ENCODE measurements around the gene DUS4L.

DUS4L gene, protein sequence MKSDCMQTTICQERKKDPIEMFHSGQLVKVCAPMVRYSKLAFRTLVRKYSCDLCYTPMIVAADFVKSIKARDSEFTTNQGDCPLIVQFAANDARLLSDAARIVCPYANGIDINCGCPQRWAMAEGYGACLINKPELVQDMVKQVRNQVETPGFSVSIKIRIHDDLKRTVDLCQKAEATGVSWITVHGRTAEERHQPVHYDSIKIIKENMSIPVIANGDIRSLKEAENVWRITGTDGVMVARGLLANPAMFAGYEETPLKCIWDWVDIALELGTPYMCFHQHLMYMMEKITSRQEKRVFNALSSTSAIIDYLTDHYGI

DNA sequence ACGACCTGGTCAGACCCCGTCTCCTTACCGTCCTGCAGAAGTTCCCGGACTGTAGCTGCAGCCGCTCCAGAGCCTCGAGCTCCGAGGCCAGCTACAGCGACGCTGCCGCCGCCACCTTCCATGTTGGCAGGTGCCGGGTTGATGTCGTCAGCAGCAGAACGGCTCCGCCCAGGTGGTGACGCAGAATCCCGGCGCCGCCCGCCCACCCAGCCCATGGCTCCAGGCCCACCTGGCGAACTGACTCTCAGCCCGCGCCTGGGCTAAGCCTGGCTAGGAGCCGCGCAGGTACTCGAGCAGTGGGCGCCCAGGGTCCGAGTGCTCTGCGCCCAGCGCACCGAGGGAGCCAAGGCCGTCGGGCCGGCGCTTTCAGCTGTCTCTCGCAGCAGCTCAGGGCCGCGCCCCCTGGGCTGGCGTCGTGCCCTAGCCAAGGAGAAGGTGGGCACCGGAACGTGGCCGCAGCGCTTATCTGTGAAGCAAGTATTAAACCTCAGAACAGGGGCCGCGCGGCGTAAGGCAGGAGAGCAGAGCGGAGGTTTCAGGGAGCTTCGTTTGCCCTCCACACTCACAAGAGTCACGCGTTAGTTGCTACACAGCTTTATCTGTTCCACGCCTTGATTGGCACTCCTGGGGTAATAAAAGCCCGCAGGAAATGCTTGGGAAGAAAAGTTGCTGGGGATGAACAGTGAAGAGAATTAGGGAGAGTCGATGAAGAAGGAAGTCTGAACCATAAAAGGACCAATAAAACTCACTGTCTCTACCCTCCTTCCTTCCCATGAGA lies at the start of gene DUS4L, which contains the start of gene COG5:
Gene DUS4L (plus strand): TSS at position 197 of the 778 bp plus-strand sequence. CDS start 3,100 bp downstream, outside the sequence.
Gene COG5 (minus strand): TSS at position 146 of the 778 bp plus-strand sequence. CDS start 24 bp downstream, at position 122.
- peak; percentile 87 for DNase-seq
- Mint-ChIP-seq H3K27me3 (ENCODE audit: low read depth, poor library complexity) (no peaks in the 10 kb centered on the region), H3K36me3 (ENCODE audit: low read depth) (peaks cover 17% of the 10 kb centered on the region), H3K27ac (peak within 1 kb of the TSS; percentile 79), H3K4me3 (peak within 1 kb of the TSS; percentile 90), H3K9me3 (no peaks in the 10 kb centered on the region), H3K4me1 (peaks cover 46% of the 10 kb centered on the region)
- TF ChIP-seq, protein P1, sequence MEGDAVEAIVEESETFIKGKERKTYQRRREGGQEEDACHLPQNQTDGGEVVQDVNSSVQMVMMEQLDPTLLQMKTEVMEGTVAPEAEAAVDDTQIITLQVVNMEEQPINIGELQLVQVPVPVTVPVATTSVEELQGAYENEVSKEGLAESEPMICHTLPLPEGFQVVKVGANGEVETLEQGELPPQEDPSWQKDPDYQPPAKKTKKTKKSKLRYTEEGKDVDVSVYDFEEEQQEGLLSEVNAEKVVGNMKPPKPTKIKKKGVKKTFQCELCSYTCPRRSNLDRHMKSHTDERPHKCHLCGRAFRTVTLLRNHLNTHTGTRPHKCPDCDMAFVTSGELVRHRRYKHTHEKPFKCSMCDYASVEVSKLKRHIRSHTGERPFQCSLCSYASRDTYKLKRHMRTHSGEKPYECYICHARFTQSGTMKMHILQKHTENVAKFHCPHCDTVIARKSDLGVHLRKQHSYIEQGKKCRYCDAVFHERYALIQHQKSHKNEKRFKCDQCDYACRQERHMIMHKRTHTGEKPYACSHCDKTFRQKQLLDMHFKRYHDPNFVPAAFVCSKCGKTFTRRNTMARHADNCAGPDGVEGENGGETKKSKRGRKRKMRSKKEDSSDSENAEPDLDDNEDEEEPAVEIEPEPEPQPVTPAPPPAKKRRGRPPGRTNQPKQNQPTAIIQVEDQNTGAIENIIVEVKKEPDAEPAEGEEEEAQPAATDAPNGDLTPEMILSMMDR (IDR thresholded peaks at IDR 0.05), result no peak

DNA sequence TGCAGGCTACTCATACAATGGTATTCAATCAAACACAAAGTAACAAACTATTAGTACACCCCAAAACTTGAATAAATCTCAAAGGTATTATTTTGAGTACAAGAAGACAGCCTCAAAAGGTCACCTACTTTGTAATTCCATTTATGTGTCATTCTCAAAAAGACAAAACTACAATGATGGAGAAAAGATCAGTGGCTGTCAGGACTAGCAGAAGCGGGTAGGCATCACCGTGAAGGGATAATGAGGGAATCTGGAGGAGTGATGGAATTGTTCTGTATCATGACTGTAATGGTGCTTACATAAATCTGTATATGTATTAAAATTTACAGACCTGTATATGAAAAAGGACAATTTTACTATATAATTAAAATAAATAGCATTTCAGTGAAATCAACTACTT lies 37.1 kb upstream of the DUS4L start:
- no peak overlapping the region for H3K4me3 Mint-ChIP-seq
- H3K4me1 Mint-ChIP-seq, result no peaks in the 10 kb centered on the region
- TF ChIP-seq, protein P1 (IDR thresholded peaks at IDR 0.05), result no peak
- DNase-seq, result no peak
- H3K27me3 Mint-ChIP-seq (ENCODE audit: low read depth, poor library complexity), result no peaks in the 10 kb centered on the region
- no peak overlapping the region for H3K27ac Mint-ChIP-seq
- H3K36me3 Mint-ChIP-seq (ENCODE audit: low read depth), result peaks cover 55% of the 10 kb centered on the region
- peaks cover 11% of the 10 kb centered on the region for H3K9me3 Mint-ChIP-seq

DNA sequence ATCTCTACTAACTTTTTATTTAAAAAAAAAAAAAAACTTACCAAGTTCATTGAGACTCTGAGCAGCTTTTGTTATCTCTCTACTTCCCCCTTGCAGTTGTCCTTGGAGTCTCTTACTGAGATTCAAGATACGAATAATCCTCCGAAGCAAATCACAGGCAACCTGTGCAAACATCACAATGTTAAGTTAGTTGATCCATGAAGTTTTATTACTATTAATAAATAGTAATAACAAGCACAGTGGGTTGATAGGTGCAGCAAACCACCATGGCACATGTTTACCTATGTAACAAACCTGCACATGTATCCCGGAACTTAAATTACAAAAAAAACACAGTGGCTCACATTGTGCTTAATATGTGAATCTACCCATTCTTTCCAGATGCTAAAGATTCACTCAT lies 36.6 kb upstream of the DUS4L start:
- Mint-ChIP-seq H3K36me3 (ENCODE audit: low read depth) (peaks cover 49% of the 10 kb centered on the region), H3K27me3 (ENCODE audit: low read depth, poor library complexity) (no peaks in the 10 kb centered on the region), H3K27ac (no peak overlapping the region), H3K9me3 (peaks cover 6% of the 10 kb centered on the region), H3K4me1 (no peaks in the 10 kb centered on the region), H3K4me3 (no peak overlapping the region)
- TF ChIP-seq, protein P1 (IDR thresholded peaks at IDR 0.05), result no peak
- no peak for DNase-seq

DNA sequence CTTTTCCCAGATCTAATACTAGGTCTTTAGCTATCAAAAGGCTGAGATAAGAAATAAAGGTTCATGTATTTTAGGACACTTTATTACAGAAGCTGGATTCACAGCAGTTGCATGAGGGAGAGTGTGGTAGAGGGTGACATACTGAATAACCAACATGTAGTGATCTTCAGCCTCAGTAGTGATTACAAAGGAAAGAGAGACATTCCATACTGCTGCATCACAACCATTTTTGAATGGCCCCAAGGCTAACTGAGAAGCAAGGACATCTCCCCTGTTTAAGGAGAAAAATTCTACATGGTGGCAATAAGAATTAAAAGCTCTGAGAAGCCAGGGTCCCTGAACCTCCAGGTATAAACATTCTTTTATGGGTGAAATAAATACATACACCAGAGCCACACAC lies 35.3 kb upstream of the DUS4L start:
- Mint-ChIP-seq H3K27ac (no peak overlapping the region), H3K4me1 (no peaks in the 10 kb centered on the region), H3K4me3 (no peak overlapping the region), H3K36me3 (ENCODE audit: low read depth) (peaks cover 48% of the 10 kb centered on the region), H3K9me3 (no peaks in the 10 kb centered on the region), H3K27me3 (ENCODE audit: low read depth, poor library complexity) (no peaks in the 10 kb centered on the region)
- no peak for DNase-seq
- TF ChIP-seq, protein P1 (IDR thresholded peaks at IDR 0.05), result no peak

DNA sequence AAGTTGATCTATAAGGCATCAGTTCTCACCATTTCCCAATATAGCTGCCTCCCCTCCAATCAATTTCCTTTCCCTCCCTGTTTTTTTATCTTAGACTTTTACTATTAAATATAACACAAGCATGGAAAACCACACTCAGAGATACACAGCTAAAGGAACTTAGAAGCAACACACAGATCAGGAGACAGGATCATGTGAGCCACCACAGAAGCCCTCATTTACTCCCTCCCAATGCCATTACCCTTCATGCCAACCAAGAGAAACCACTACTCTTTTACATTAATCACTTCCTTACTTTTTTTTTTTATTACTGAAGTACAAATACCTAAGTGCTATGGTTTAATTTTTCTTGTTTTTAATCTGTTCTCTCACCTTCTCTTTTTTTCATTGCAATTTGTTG lies 33.0 kb upstream of the DUS4L start:
- no peak overlapping the region for H3K4me3 Mint-ChIP-seq
- DNase-seq, result no peak
- peaks cover 55% of the 10 kb centered on the region for H3K36me3 Mint-ChIP-seq (ENCODE audit: low read depth)
- TF ChIP-seq, protein P1 (IDR thresholded peaks at IDR 0.05), result no peak
- peaks cover 18% of the 10 kb centered on the region for H3K9me3 Mint-ChIP-seq
- H3K4me1 Mint-ChIP-seq, result no peaks in the 10 kb centered on the region
- H3K27me3 Mint-ChIP-seq (ENCODE audit: low read depth, poor library complexity), result no peaks in the 10 kb centered on the region
- no peak overlapping the region for H3K27ac Mint-ChIP-seq
